CD14-positive monocyte (primary cell): ENCODE results near the gene CRB2. TPM values are rescaled to one million over a fixed set of nuclear protein-coding genes. Genes with fewer than 3 reads are reported as not detected.

Experiments
- DNase-seq, 3 donors: peaks; one replicate each; pipeline ENCODE4 v3.0.0-alpha.2; 2011 to 2022
- H2AFZ ChIP-seq: 2 replicates; pipeline ENCODE4 v1.6.0; 2012; ENCODE audit warnings: mild to moderate bottlenecking, low read depth, low read length, inconsistent platforms; ENCODE audit not compliant: insufficient read depth, poor library complexity, severe bottlenecking
- H3K27ac ChIP-seq, 2 donors: 1 replicate in 1 of 2; 2 replicates in 1 of 2; pipeline ENCODE4 v1.5.1; 2012 to 2013; ENCODE audit warnings: low read length in 2 of 2, control low read depth in 1 of 2, inconsistent platforms in 1 of 2, low read depth in 1 of 2, mild to moderate bottlenecking in 1 of 2
- H3K27me3 ChIP-seq, 2 donors: one replicate each; pipeline versions ENCODE4 v1.6.0 to v1.6.1; 2011 to 2013; ENCODE audit warnings: low read length in 2 of 2; ENCODE audit not compliant: control insufficient read depth in 2 of 2, insufficient read depth in 2 of 2
- H3K36me3 ChIP-seq, 2 donors: replicated peaks in 1 of 2; 1 replicate in 1 of 2; 2 replicates in 1 of 2; pipeline versions ENCODE4 v1.5.1 to v1.6.1; 2012 to 2013; ENCODE audit warnings: low read length in 2 of 2, control low read depth in 1 of 2, inconsistent platforms in 1 of 2, mild to moderate bottlenecking in 1 of 2; ENCODE audit not compliant: insufficient read depth in 2 of 2, control insufficient read depth in 1 of 2
- H3K4me1 ChIP-seq, 2 donors: 1 replicate in 1 of 2; 2 replicates in 1 of 2; pipeline versions ENCODE4 v1.5.1 to v1.6.1; 2012 to 2013; ENCODE audit warnings: low read length in 2 of 2, control low read depth in 1 of 2, inconsistent platforms in 1 of 2, mild to moderate bottlenecking in 1 of 2, moderate library complexity in 1 of 2; ENCODE audit not compliant: insufficient read depth in 2 of 2, control insufficient read depth in 1 of 2
- H3K4me2 ChIP-seq: replicated peaks from 2 replicates; pipeline ENCODE3; 2012; ENCODE audit warnings: low read length, moderate library complexity, mild to moderate bottlenecking; ENCODE audit not compliant: poor library complexity, severe bottlenecking; ENCODE audit errors: extremely low read depth
- H3K4me3 ChIP-seq, 3 experiments: fragments of 200-600 bp in 1 of 3; sonication (generic) in 1 of 3; replicated peaks in 1 of 3; 1 replicate in 2 of 3; 2 replicates in 1 of 3; pipeline ENCODE4 v1.5.1; 2011 to 2013; ENCODE audit warnings: low read length in 3 of 3, mild to moderate bottlenecking in 3 of 3, control low read depth in 2 of 3, low read depth in 2 of 3, inconsistent platforms in 1 of 3, moderate library complexity in 1 of 3
- H3K79me2 ChIP-seq: 2 replicates; pipeline ENCODE4 v1.6.0; 2012; ENCODE audit warnings: mild to moderate bottlenecking, control low read depth, inconsistent platforms, low read length, moderate library complexity; ENCODE audit not compliant: insufficient read depth
- H3K9ac ChIP-seq: 2 replicates; pipeline ENCODE4 v1.6.0; 2017; ENCODE audit warnings: low read length, mild to moderate bottlenecking; ENCODE audit not compliant: insufficient read depth, poor library complexity, severe bottlenecking
- H3K9me3 ChIP-seq, 2 donors: replicated peaks in 1 of 2; 1 replicate in 1 of 2; 2 replicates in 1 of 2; pipeline versions ENCODE4 v1.5.1 to v1.6.1; 2012 to 2013; ENCODE audit warnings: low read length in 2 of 2, control low read depth in 1 of 2; ENCODE audit not compliant: control insufficient read depth in 1 of 2, insufficient read depth in 1 of 2
- H4K20me1 ChIP-seq: 2 replicates; pipeline ENCODE4 v1.6.0; 2012; ENCODE audit warnings: mild to moderate bottlenecking, low read length, control low read depth, moderate library complexity; ENCODE audit not compliant: insufficient read depth
- H3K27ac Mint-ChIP-seq, 7 donors: one replicate each; pipeline ENCODE4 v1.8.0; 2020; ENCODE audit warnings: mild to moderate bottlenecking in 7 of 7, mixed read lengths in 7 of 7, moderate library complexity in 6 of 7, inconsistent platforms in 2 of 7
- H3K27me3 Mint-ChIP-seq, 3 donors: one replicate each; pipeline ENCODE4 v1.8.0; 2021 to 2022; ENCODE audit warnings: low read depth in 3 of 3, mild to moderate bottlenecking in 3 of 3, mixed read lengths in 3 of 3, moderate library complexity in 3 of 3, inconsistent platforms in 1 of 3
- H3K36me3 Mint-ChIP-seq, 2 donors: one replicate each; pipeline ENCODE4 v1.8.0; 2020; ENCODE audit warnings: mixed read lengths in 2 of 2, inconsistent platforms in 1 of 2, mild to moderate bottlenecking in 1 of 2
- H3K4me1 Mint-ChIP-seq: one replicate; pipeline ENCODE4 v1.8.0; 2020; ENCODE audit warnings: mild to moderate bottlenecking, mixed read lengths
- H3K4me3 Mint-ChIP-seq, 2 donors: one replicate each; pipeline ENCODE4 v1.8.0; 2020; ENCODE audit warnings: mild to moderate bottlenecking in 2 of 2, mixed read lengths in 2 of 2, moderate library complexity in 1 of 2
- H3K9me3 Mint-ChIP-seq, 7 donors: one replicate each; pipeline ENCODE4 v1.8.0; 2020 to 2022; ENCODE audit warnings: mixed read lengths in 7 of 7, mild to moderate bottlenecking in 6 of 7, moderate library complexity in 6 of 7, inconsistent platforms in 2 of 7
- WGBS: methylation state at CpG from one replicate; pipeline ENCODE4 v1.1.5; 2013; ENCODE audit warnings: missing lambda C conversion rate; ENCODE audit not compliant: insufficient coverage; 5-methylcytosine and 5-hydroxymethylcytosine counted together
- intact Hi-C, 2 donors: fragments of 100-400 bp; cut with micrococcal nuclease; formaldehyde crosslinking; loops; one replicate each; pipeline versions ENCODE4 v1.15.0 to v1.15.1; 2023
- polyA plus RNA-seq, 3 donors: library from polyadenylated mRNA; depleted of rRNA in 1 of 3; unstranded in 2 of 3; stranded (reverse) in 1 of 3; fragments of 300-500 nt in 2 of 3; fragments of >200 nt in 1 of 3; fragmentation: Illumina TruSeq in 2 of 3; gene quantifications; 1 replicate in 2 of 3; 2 replicates in 1 of 3; pipeline ENCODE4 v1.2.3, GENCODE V29; 2012 to 2021
- TF ChIP-seq, protein P1 (sequence below): fragments of 200-600 bp; IDR thresholded peaks from one replicate; pipeline ENCODE4 v1.8.0; 2022; ENCODE audit warnings: antibody characterized with exemption, mild to moderate bottlenecking

CRB2 gene
- polyA plus RNA-seq, 3 donors: not detected

DNA sequence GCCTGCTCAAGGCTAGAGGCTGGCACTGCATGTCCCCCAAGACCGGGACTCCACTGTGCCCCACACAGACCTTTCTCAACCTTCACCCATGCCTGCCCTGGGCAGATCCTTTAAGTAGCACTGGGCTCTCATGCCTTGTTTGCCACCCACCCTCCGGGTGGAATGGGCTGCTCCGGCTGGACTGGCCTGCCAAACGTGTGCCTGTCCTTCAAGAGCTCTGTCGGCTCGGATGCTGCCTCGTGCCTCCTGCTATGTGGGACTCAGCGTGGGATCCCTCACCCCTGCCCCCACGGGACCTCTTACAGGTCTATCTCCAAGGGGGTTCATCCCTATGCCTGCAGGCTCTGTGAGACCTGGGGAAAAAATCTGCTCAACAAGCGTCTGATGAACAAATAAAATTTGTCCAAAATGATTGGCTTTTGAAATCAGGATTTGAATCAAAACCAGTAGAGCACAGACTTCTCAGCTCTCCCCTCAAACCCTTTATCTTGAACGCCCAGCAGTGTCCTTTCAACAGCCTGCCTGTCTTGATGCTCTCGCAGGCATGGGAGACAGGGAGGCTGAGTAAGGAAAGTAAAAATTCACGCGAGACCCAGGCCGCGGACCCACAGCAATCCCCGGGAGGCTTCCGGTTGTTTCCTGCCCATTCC lies 56.3 kb downstream of the CRB2 start:
- Histone ChIP-seq H4K20me1 (peaks cover 41% of the 10 kb centered on the region), H2AFZ (no peak overlapping the region), H3K4me1 (no peaks in the 10 kb centered on the region), H3K4me2 (no peak overlapping the region), H3K79me2 (no peaks in the 10 kb centered on the region), H3K27ac (no peak overlapping the region), H3K27me3 (no peaks in the 10 kb centered on the region), H3K9ac (no peak overlapping the region), H3K36me3 (peaks cover 53 to 94% of the 10 kb centered on the region in 2 donors), H3K9me3 (no peaks in the 10 kb centered on the region), H3K4me3 (no peak overlapping the region)
- no peaks in the 10 kb centered on the region for H3K9me3 Mint-ChIP-seq
- WGBS: over 99% methylated on average over 16 of the region's 18 CpGs
- H3K27ac Mint-ChIP-seq: peak overlapping the region in 1 of 7 donors; percentile 64
- no peak overlapping the region for H3K4me3 Mint-ChIP-seq
- DNase-seq: no peak
- TF ChIP-seq, protein P1, sequence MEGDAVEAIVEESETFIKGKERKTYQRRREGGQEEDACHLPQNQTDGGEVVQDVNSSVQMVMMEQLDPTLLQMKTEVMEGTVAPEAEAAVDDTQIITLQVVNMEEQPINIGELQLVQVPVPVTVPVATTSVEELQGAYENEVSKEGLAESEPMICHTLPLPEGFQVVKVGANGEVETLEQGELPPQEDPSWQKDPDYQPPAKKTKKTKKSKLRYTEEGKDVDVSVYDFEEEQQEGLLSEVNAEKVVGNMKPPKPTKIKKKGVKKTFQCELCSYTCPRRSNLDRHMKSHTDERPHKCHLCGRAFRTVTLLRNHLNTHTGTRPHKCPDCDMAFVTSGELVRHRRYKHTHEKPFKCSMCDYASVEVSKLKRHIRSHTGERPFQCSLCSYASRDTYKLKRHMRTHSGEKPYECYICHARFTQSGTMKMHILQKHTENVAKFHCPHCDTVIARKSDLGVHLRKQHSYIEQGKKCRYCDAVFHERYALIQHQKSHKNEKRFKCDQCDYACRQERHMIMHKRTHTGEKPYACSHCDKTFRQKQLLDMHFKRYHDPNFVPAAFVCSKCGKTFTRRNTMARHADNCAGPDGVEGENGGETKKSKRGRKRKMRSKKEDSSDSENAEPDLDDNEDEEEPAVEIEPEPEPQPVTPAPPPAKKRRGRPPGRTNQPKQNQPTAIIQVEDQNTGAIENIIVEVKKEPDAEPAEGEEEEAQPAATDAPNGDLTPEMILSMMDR: no peak
- H3K27me3 Mint-ChIP-seq: peaks cover 0 to 1% (median 0%) of the 10 kb centered on the region in 3 donors
- H3K36me3 Mint-ChIP-seq: peaks cover 67 to 88% of the 10 kb centered on the region in 2 donors
- intact Hi-C loops: no loop called here
- H3K4me1 Mint-ChIP-seq: no peaks in the 10 kb centered on the region

DNA sequence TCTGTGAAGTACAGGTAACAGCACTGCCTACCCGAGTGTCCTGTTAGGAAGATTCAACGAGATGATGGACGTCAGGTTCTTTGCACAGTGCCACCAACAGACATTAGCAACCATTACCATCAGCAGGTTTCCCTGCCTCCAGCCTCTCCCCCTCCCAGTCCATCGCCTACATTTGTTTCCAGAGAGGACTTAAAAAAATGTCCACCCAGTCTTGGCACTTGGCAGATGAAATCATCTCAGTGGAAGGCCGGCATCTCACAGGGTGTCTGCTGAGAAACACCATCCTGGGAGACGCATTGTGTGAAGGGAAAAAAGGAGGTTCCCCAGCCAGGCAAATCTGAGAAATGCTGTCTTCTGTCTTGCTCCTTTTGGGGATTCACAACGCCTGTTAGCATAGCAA lies 58.2 kb downstream of the CRB2 start:
- H3K36me3 ChIP-seq: peaks cover 62 to 94% of the 10 kb centered on the region in 2 donors
- H4K20me1 ChIP-seq: peaks cover 28% of the 10 kb centered on the region
- no peaks in the 10 kb centered on the region for H3K27me3 ChIP-seq
- no peak overlapping the region for H3K9ac ChIP-seq
- no peaks in the 10 kb centered on the region for H3K79me2 ChIP-seq
- H3K27me3 Mint-ChIP-seq: peaks cover 0 to 3% (median 0%) of the 10 kb centered on the region in 3 donors
- no peaks in the 10 kb centered on the region for H3K4me1 Mint-ChIP-seq
- no peaks in the 10 kb centered on the region for H3K4me1 ChIP-seq
- intact Hi-C loops: no loop called here
- H3K36me3 Mint-ChIP-seq: peaks cover 72 to 91% of the 10 kb centered on the region in 2 donors
- no peak overlapping the region for H3K4me3 ChIP-seq
- H3K9me3 ChIP-seq: no peaks in the 10 kb centered on the region
- H2AFZ ChIP-seq: no peak overlapping the region
- H3K4me2 ChIP-seq: no peak overlapping the region
- TF ChIP-seq, protein P1: no peak
- DNase-seq: no peak
- H3K9me3 Mint-ChIP-seq: no peaks in the 10 kb centered on the region
- H3K4me3 Mint-ChIP-seq: no peak overlapping the region
- no peak overlapping the region for H3K27ac ChIP-seq
- no peak overlapping the region for H3K27ac Mint-ChIP-seq
- 100% methylated on average over 5 of the region's 7 CpGs for WGBS
